ENCODE results near the gene SCAI. TPM values are rescaled to one million over a fixed set of nuclear protein-coding genes. Genes with fewer than 3 reads are reported as not detected.
"Not testable (repeated sequence)": the region's sequence is repeated elsewhere in the genome, so short reads cannot be mapped to it uniquely, and the experiment has no call there.

SCAI gene
- total RNA-seq, 1 experiment from 2014 or later: 15.5 TPM

GRCh38 chr9:125110464-125110863 is 32.9 kb downstream of the SCAI start:
- no peak overlapping the region for H2BK5ac ChIP-seq (ENCODE audit: insufficient read length, low read length)
- no peak overlapping the region for H3T11ph ChIP-seq (ENCODE audit: low read length)
- H3K56ac ChIP-seq (ENCODE audit: insufficient read length, low read depth, low read length): no peak overlapping the region
- Mint-ChIP-seq H3K27ac (no peak overlapping the region), H3K9me3 (peaks cover 21 to 31% of the 10 kb centered on the region in 2 experiments), H3K27me3 (ENCODE audit: low read depth) (no peaks in the 10 kb centered on the region), H3K4me3 (no peak overlapping the region), H3K36me3 (ENCODE audit: insufficient read depth in 1 of 3, low read depth in 3 of 3) (peaks cover 30 to 58% (median 36%) of the 10 kb centered on the region in 3 experiments), H3K4me1 (no peaks in the 10 kb centered on the region)
- H2BK12ac ChIP-seq (ENCODE audit: insufficient read length, low read depth, low read length): no peak overlapping the region
- no peak overlapping the region for H3K9ac ChIP-seq (ENCODE audit: extremely low read depth, insufficient read length, low read length)
- DNase-seq: no peak
- no peak overlapping the region for H4K8ac ChIP-seq (replicated peaks; ENCODE audit: insufficient read length, low read depth, low read length)
- no peak overlapping the region for H2BK120ac ChIP-seq (ENCODE audit: low read depth, low read length, poor library complexity, severe bottlenecking)
- no peaks in the 10 kb centered on the region for H3K23me2 ChIP-seq (ENCODE audit: insufficient read length, low read depth, low read length, poor library complexity, severe bottlenecking)
- H3K9me3 ChIP-seq (ENCODE audit: control insufficient read depth, low read depth, low read length): no peaks in the 10 kb centered on the region
- H3K4me1 ChIP-seq (ENCODE audit: insufficient read depth, low read length): no peaks in the 10 kb centered on the region
- no peak overlapping the region for H3K23ac ChIP-seq (ENCODE audit: insufficient read length, low read depth, low read length)
- no peak overlapping the region for H4K91ac ChIP-seq (ENCODE audit: insufficient read length, low read depth, low read length)
- no peak overlapping the region for H3K4me2 ChIP-seq (ENCODE audit: insufficient read depth, insufficient read length, low read length)
- H3K79me1 ChIP-seq (ENCODE audit: insufficient read depth, low read depth, low read length, poor library complexity, severe bottlenecking): peaks cover 5% of the 10 kb centered on the region
- TF ChIP-seq, protein P1, sequence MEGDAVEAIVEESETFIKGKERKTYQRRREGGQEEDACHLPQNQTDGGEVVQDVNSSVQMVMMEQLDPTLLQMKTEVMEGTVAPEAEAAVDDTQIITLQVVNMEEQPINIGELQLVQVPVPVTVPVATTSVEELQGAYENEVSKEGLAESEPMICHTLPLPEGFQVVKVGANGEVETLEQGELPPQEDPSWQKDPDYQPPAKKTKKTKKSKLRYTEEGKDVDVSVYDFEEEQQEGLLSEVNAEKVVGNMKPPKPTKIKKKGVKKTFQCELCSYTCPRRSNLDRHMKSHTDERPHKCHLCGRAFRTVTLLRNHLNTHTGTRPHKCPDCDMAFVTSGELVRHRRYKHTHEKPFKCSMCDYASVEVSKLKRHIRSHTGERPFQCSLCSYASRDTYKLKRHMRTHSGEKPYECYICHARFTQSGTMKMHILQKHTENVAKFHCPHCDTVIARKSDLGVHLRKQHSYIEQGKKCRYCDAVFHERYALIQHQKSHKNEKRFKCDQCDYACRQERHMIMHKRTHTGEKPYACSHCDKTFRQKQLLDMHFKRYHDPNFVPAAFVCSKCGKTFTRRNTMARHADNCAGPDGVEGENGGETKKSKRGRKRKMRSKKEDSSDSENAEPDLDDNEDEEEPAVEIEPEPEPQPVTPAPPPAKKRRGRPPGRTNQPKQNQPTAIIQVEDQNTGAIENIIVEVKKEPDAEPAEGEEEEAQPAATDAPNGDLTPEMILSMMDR (conservative IDR thresholded peaks at IDR 0.05): no peak
- H2AK5ac ChIP-seq (ENCODE audit: insufficient read length, low read length): no peak overlapping the region
- no peak overlapping the region for H2AFZ ChIP-seq (ENCODE audit: low read length)
- peaks cover 2% of the 10 kb centered on the region; the same call in 1 of the 2 replicates for H3K79me2 ChIP-seq (ENCODE audit: insufficient read depth, low read length)
- no peak overlapping the region for H4K5ac ChIP-seq (ENCODE audit: insufficient read length, low read depth, low read length)
- WGBS (ENCODE audit: extremely low coverage, insufficient read length, low lambda C conversion rate): no CpG with 5 or more reads among the region's 2 CpGs
- no peak overlapping the region for H2BK15ac ChIP-seq (ENCODE audit: low read depth, low read length)
- H3K27ac ChIP-seq (ENCODE audit: insufficient read length, low read depth, low read length): no peak overlapping the region
- no peaks in the 10 kb centered on the region for H4K20me1 ChIP-seq (ENCODE audit: control insufficient read depth, insufficient read depth, insufficient read length)
- no peak overlapping the region for H3K14ac ChIP-seq (ENCODE audit: insufficient read depth, low read length)
- no peak overlapping the region for H3K18ac ChIP-seq (ENCODE audit: insufficient read length, low read depth, low read length)
- no peaks in the 10 kb centered on the region for H3K27me3 ChIP-seq (ENCODE audit: insufficient read depth, low read length)
- H2BK20ac ChIP-seq (ENCODE audit: low read depth, low read length, poor library complexity, severe bottlenecking): no peak overlapping the region
- H3K4ac ChIP-seq (ENCODE audit: low read depth, low read length): no peak overlapping the region

GRCh38 chr9:125108541-125108940 is 34.8 kb downstream of the SCAI start:
- H3K4me1 Mint-ChIP-seq; H3K4ac ChIP-seq (ENCODE audit: low read depth, low read length); H3K27ac Mint-ChIP-seq: not testable (repeated sequence)

More at GRCh38 chr9:125108541-125108940, 34.8 kb downstream of the SCAI start:
- H3K56ac ChIP-seq (ENCODE audit: insufficient read length, low read depth, low read length); H3K4me1 ChIP-seq (ENCODE audit: insufficient read depth, low read length); H4K20me1 ChIP-seq (ENCODE audit: control insufficient read depth, insufficient read depth, insufficient read length); H3K23me2 ChIP-seq (ENCODE audit: insufficient read length, low read depth, low read length, poor library complexity, severe bottlenecking); H3K79me2 ChIP-seq (ENCODE audit: insufficient read depth, low read length); DNase-seq; H2BK12ac ChIP-seq (ENCODE audit: insufficient read length, low read depth, low read length); H2AFZ ChIP-seq (ENCODE audit: low read length); H3K27me3 Mint-ChIP-seq (ENCODE audit: low read depth); H2BK120ac ChIP-seq (ENCODE audit: low read depth, low read length, poor library complexity, severe bottlenecking); H3K18ac ChIP-seq (ENCODE audit: insufficient read length, low read depth, low read length); H2BK5ac ChIP-seq (ENCODE audit: insufficient read length, low read length); H4K5ac ChIP-seq (ENCODE audit: insufficient read length, low read depth, low read length); H2AK5ac ChIP-seq (ENCODE audit: insufficient read length, low read length); H3K79me1 ChIP-seq (ENCODE audit: insufficient read depth, low read depth, low read length, poor library complexity, severe bottlenecking); H2BK15ac ChIP-seq (ENCODE audit: low read depth, low read length); H4K8ac ChIP-seq (replicated peaks; ENCODE audit: insufficient read length, low read depth, low read length); H4K91ac ChIP-seq (ENCODE audit: insufficient read length, low read depth, low read length); H3K14ac ChIP-seq (ENCODE audit: insufficient read depth, low read length); H3K27ac ChIP-seq (ENCODE audit: insufficient read length, low read depth, low read length); H3K27me3 ChIP-seq (ENCODE audit: insufficient read depth, low read length); H3K9ac ChIP-seq (ENCODE audit: extremely low read depth, insufficient read length, low read length); H3K4me3 Mint-ChIP-seq; H2BK20ac ChIP-seq (ENCODE audit: low read depth, low read length, poor library complexity, severe bottlenecking); H3T11ph ChIP-seq (ENCODE audit: low read length); H3K9me3 ChIP-seq (ENCODE audit: control insufficient read depth, low read depth, low read length); H3K23ac ChIP-seq (ENCODE audit: insufficient read length, low read depth, low read length); H3K4me2 ChIP-seq (ENCODE audit: insufficient read depth, insufficient read length, low read length): not testable (repeated sequence)
- no CpG with 5 or more reads among the region's 33 CpGs for WGBS (ENCODE audit: extremely low coverage, insufficient read length, low lambda C conversion rate)
- H3K36me3 Mint-ChIP-seq (ENCODE audit: insufficient read depth in 1 of 3, low read depth in 3 of 3): peaks cover 20 to 45% (median 30%) of the 10 kb centered on the region in 3 experiments; a peak in 6 of 7 replicates
- peaks cover 21 to 29% of the 10 kb centered on the region in 2 experiments for H3K9me3 Mint-ChIP-seq

Measured in H9 (cell line).